MM.1S (cell line): ENCODE data around the gene LHFPL2.

ENCODE experiments used
- DNase-seq: peaks from one replicate; pipeline ENCODE4 v3.0.0-alpha.2; 2015
- H2AFZ ChIP-seq: fragments of 300-600 bp; sonication (generic); 2 replicates; pipeline ENCODE4 v1.6.0; 2016; ENCODE audit warnings: antibody characterized with exemption, low read length
- H3F3A ChIP-seq: fragments of 300-600 bp; sonication (generic); 2 replicates; pipeline ENCODE4 v1.6.1; 2016; ENCODE audit warnings: mild to moderate bottlenecking, antibody characterized with exemption, low read length, moderate library complexity, mixed read lengths; ENCODE audit not compliant: insufficient read depth
- H3K27ac ChIP-seq: fragments of 300-600 bp; sonication (generic); 2 replicates; pipeline ENCODE4 v1.5.1; 2016; ENCODE audit warnings: mild to moderate bottlenecking, low read length
- H3K27me3 ChIP-seq: fragments of 300-600 bp; sonication (generic); replicated peaks from 2 replicates; pipeline ENCODE4 v1.6.0; 2016; ENCODE audit warnings: low read length; ENCODE audit not compliant: insufficient read depth
- H3K36me3 ChIP-seq: fragments of 300-600 bp; sonication (generic); replicated peaks from 2 replicates; pipeline ENCODE4 v1.6.1; 2016; ENCODE audit warnings: mild to moderate bottlenecking, low read length, mixed read lengths; ENCODE audit not compliant: insufficient read depth
- H3K4me1 ChIP-seq: fragments of 300-600 bp; sonication (generic); 2 replicates; pipeline ENCODE4 v1.6.1; 2016; ENCODE audit warnings: low read length, mixed read lengths
- H3K4me2 ChIP-seq: fragments of 300-600 bp; sonication (generic); 2 replicates; pipeline ENCODE4 v1.6.0; 2016; ENCODE audit warnings: low read depth, low read length
- H3K4me3 ChIP-seq: fragments of 300-600 bp; sonication (generic); 2 replicates; pipeline ENCODE4 v1.5.1; 2016; ENCODE audit warnings: low read length, mixed read lengths
- H3K79me2 ChIP-seq: fragments of 300-600 bp; sonication (generic); 2 replicates; pipeline ENCODE4 v1.6.1; 2016; ENCODE audit warnings: mixed run types, low read length, mixed read lengths
- H3K9ac ChIP-seq: fragments of 300-600 bp; sonication (generic); 2 replicates; pipeline ENCODE4 v1.6.1; 2016; ENCODE audit warnings: low read length, mixed read lengths
- H3K9me2 ChIP-seq: fragments of 300-600 bp; sonication (generic); replicated peaks from 2 replicates; pipeline ENCODE4 v1.6.1; 2016; ENCODE audit warnings: mild to moderate bottlenecking, low read length, mixed read lengths; ENCODE audit not compliant: insufficient read depth
- H3K9me3 ChIP-seq: fragments of 300-600 bp; sonication (generic); replicated peaks from 2 replicates; pipeline ENCODE4 v1.6.1; 2016; ENCODE audit warnings: mild to moderate bottlenecking, low read length, mixed read lengths; ENCODE audit not compliant: insufficient read depth
- H4K20me1 ChIP-seq: fragments of 300-600 bp; sonication (generic); 2 replicates; pipeline ENCODE4 v1.6.1; 2016; ENCODE audit warnings: mild to moderate bottlenecking, low read length, moderate library complexity, mixed read lengths; ENCODE audit not compliant: insufficient read depth
- EZH2 ChIP-seq: fragments of 300-600 bp; sonication (generic); optimal IDR thresholded peaks from 2 replicates; pipeline ENCODE3; 2017; ENCODE audit warnings: low read depth, mild to moderate bottlenecking, antibody characterized with exemption, low read length, mixed read lengths
- EZH2phosphoT487 ChIP-seq: fragments of 300-600 bp; sonication (generic); IDR thresholded peaks from 2 replicates; pipeline ENCODE4 v1.6.1; 2018; ENCODE audit warnings: antibody characterized with exemption, low read length
- TF ChIP-seq, protein P1 (sequence below): fragments of 300-600 bp; sonication (generic); IDR thresholded peaks from 2 replicates; pipeline ENCODE4 v1.5.1; 2016; ENCODE audit warnings: antibody characterized with exemption, low read length, mixed read lengths

Gene LHFPL2

DNA sequence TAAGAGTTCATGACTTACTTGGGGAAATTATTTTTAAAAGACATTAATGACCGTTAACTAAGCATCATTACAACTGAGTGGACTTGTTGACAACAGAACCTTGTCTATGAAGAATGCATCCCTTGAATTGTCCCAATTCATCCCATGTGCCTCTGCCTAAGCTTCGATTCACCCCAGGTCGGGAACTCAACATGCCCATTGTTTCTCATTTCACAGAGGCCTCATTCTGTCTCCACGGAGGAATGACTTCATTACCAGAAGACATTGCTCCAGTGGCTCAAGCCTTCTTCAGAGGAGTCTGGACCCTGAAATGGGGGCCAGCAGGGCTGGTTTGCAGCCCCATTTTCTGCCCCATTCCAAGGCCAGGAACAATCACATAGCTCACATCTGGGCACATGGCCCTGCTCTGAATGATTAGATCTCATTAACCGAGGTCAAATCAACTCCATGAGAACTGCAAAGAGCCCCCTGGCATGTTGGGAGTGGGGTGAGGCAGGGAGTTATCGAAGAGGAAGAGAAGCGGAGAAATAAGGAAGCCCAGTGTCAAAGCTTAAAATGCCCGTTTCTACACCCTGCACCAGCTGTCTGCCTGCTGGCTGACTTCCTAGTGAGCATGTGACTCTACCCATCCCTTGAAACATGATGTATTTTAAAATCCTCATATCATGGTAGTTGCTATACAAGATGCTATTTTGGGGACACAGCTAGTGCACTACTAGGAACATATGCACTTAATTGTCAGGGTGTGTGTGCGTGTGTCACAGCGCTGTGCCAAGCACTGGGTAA, 137.3 kb downstream of the LHFPL2 start:
- H3K79me2 ChIP-seq, result no peaks in the 10 kb centered on the region
- DNase-seq, result no peak
- H3K9me3 ChIP-seq, result no peaks in the 10 kb centered on the region
- no peaks in the 10 kb centered on the region for H3K27me3 ChIP-seq
- no peak overlapping the region for H3K27ac ChIP-seq
- H4K20me1 ChIP-seq, result no peaks in the 10 kb centered on the region
- H3K4me1 ChIP-seq, result no peaks in the 10 kb centered on the region
- no peak for TF ChIP-seq EZH2phosphoT487
- TF ChIP-seq EZH2, result no peak
- TF ChIP-seq, protein P1, sequence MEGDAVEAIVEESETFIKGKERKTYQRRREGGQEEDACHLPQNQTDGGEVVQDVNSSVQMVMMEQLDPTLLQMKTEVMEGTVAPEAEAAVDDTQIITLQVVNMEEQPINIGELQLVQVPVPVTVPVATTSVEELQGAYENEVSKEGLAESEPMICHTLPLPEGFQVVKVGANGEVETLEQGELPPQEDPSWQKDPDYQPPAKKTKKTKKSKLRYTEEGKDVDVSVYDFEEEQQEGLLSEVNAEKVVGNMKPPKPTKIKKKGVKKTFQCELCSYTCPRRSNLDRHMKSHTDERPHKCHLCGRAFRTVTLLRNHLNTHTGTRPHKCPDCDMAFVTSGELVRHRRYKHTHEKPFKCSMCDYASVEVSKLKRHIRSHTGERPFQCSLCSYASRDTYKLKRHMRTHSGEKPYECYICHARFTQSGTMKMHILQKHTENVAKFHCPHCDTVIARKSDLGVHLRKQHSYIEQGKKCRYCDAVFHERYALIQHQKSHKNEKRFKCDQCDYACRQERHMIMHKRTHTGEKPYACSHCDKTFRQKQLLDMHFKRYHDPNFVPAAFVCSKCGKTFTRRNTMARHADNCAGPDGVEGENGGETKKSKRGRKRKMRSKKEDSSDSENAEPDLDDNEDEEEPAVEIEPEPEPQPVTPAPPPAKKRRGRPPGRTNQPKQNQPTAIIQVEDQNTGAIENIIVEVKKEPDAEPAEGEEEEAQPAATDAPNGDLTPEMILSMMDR, result no peak
- H3F3A ChIP-seq, result no peaks in the 10 kb centered on the region
- H3K4me2 ChIP-seq, result no peak overlapping the region
- H3K36me3 ChIP-seq, result no peaks in the 10 kb centered on the region
- no peak overlapping the region for H3K4me3 ChIP-seq
- no peaks in the 10 kb centered on the region for H3K9me2 ChIP-seq
- H3K9ac ChIP-seq, result no peak overlapping the region
- H2AFZ ChIP-seq, result no peak overlapping the region

DNA sequence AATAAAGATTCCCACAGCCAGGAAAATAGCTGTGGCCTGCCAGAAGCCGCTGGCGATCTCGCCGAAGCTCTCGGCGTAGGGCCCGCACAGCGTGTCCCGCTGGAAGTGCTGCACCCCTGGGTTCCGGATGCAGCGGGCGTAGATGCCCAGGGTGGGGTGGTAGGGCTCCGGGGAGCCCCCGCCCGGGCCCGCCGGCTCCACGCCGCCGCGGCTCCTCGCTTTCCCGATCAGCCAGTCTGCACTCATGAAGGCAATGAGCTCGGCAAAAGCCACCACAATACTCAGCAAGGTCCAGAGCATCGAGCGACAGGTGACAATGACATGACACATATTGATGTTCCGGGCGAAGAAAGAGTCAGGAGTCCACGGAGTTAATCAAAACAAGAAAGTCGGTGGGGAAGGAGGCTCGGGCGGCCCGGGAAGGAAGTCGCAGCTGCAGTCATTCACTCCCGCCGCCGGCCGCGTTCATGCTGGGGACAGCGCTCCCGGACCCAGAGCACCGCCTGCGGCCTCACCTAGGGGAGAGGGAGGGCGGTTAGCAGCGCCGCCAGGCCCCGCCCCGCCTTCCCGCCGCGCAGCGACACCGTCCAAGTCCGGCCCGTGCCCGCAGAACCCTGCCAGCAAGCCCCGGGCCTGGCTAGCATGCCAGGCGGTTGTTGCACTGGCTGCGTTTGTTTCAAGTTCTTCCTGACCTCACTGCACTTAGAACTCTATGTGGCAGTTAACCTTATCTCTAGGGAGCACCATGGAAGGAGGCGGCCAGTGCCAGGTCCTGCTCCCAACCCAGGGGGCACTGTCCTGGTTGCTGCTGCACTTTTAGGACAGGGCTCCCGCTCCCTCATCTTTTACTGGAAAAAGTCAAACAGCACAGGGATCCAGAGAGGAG, 138.4 kb downstream of the LHFPL2 start:
- Histone ChIP-seq H3K4me1 (no peaks in the 10 kb centered on the region), H3K9ac (no peak overlapping the region; the same call in 1 of the 2 replicates), H3K36me3 (no peaks in the 10 kb centered on the region), H3K4me3 (peak overlapping the region; percentile 46), H3K27me3 (no peaks in the 10 kb centered on the region), H3K9me3 (no peaks in the 10 kb centered on the region), H4K20me1 (no peaks in the 10 kb centered on the region), H3F3A (no peaks in the 10 kb centered on the region), H3K9me2 (no peaks in the 10 kb centered on the region), H3K27ac (no peak overlapping the region), H3K79me2 (no peaks in the 10 kb centered on the region), H2AFZ (peak overlapping the region; percentile 59), H3K4me2 (peak overlapping the region; percentile 73)
- TF ChIP-seq, protein P1, result peak; percentile 23
- TF ChIP-seq EZH2phosphoT487, result no peak
- no peak for TF ChIP-seq EZH2
- peak; percentile 68 for DNase-seq

DNA sequence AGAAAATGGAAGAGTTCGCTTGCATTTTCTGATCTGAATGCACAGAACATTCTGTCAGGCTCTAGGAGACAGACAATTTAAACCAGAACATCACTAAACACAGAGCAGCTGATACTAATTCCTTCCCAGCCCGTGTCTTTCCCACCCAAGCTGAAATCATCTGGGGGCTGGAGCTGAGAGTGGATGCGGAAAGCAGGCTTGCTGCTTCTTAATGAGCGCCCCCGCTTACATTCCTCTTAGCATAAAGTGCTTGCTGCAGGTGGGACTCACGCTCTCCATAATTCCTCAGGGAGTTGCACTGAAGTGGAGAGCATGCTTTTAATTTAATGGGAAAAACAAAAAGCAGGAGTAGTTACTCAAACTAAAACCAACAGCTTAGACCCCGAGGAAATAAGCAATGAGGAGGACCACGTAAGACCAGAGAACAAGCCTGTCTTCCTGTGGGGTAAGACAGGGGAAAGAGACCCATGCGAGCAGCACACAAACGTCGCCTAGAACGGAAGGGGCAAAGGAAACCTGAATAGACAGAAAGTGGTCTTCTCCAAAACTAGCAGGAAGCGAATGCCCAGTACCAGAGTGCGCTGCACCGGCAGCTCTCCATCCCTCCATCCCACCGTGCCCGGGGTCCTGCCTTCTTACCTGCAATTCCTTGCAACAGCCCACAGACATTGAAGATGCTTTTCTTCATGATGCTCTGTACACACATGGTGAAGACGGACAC, 139.3 kb downstream of the LHFPL2 start:
- Histone ChIP-seq H3K27me3 (no peaks in the 10 kb centered on the region), H3K27ac (no peak overlapping the region), H3K36me3 (no peaks in the 10 kb centered on the region), H3K79me2 (no peaks in the 10 kb centered on the region), H3K9me2 (no peaks in the 10 kb centered on the region), H3K4me1 (no peaks in the 10 kb centered on the region), H3F3A (no peaks in the 10 kb centered on the region), H3K9me3 (no peaks in the 10 kb centered on the region), H3K4me2 (peak overlapping the region; percentile 73; the same call in 1 of the 2 replicates), H3K9ac (no peak overlapping the region; the same call in 1 of the 2 replicates), H3K4me3 (peak overlapping the region; percentile 46), H2AFZ (peak overlapping the region; percentile 59), H4K20me1 (no peaks in the 10 kb centered on the region)
- DNase-seq, result no peak
- TF ChIP-seq, protein P1, result no peak
- no peak for TF ChIP-seq EZH2
- TF ChIP-seq EZH2phosphoT487, result no peak
